ENCODE data around the gene CD84. TPM values are rescaled to one million over a fixed set of nuclear protein-coding genes. Genes with fewer than 3 reads are reported as not detected.
"Not testable (repeated sequence)": the region's sequence is repeated elsewhere in the genome, so short reads cannot be mapped to it uniquely, and the experiment has no call there.

The CD84 gene
- total RNA-seq, 1 donor from 2014 or later = not detected

DNA sequence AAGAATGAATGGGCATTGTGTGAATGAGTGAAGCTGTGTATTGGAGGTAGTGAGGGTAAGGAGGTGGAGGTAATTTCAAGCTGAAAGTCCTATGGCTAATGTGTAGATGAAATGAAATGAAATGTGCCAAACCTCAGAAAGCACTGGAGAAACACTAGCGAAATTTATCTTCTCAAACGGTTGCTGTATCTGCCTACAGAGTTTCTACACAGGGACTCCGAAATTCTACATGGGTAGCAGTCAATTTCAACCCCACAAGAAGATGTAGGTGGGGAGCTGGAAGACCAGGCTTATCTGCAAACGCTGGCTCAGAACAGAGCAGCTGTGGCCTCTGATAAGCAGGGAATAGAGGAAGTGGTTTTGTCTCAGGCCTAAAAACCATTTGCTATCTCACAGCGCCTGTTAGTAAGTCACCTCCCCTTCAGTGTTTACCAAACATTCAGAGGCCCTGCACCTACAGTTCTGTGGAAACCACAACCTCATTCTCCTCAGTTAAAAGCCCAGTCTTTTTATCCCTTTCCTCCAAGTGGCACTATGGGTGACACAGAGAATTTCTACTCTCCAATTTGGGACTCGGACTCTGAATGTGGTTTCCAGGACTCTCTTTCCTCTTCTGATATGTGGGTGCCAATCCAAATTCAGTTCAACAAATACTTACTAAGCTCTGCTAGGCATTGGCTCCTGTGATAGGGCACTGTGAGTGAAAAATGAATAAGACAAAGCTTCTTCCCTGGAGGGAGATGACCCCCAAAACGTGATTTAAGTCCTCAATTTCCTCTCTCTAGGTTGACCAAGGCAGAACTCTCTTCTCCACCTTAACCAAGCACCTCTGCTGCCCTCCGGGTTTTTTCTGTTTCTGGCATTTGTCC is 39.1 kb downstream of the CD84 start:
- peaks cover 7% of the 10 kb centered on the region for H3K4me1 Mint-ChIP-seq (ENCODE audit: unreplicated experiment)
- TF ChIP-seq, protein P1, sequence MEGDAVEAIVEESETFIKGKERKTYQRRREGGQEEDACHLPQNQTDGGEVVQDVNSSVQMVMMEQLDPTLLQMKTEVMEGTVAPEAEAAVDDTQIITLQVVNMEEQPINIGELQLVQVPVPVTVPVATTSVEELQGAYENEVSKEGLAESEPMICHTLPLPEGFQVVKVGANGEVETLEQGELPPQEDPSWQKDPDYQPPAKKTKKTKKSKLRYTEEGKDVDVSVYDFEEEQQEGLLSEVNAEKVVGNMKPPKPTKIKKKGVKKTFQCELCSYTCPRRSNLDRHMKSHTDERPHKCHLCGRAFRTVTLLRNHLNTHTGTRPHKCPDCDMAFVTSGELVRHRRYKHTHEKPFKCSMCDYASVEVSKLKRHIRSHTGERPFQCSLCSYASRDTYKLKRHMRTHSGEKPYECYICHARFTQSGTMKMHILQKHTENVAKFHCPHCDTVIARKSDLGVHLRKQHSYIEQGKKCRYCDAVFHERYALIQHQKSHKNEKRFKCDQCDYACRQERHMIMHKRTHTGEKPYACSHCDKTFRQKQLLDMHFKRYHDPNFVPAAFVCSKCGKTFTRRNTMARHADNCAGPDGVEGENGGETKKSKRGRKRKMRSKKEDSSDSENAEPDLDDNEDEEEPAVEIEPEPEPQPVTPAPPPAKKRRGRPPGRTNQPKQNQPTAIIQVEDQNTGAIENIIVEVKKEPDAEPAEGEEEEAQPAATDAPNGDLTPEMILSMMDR (conservative IDR thresholded peaks at IDR 0.05) = no peak
- H3K9me3 Mint-ChIP-seq = no peaks in the 10 kb centered on the region
- no peak overlapping the region for H3K27ac Mint-ChIP-seq
- DNase-seq (ENCODE audit: extremely low spot score, unreplicated experiment) = no peak
- no peaks in the 10 kb centered on the region for H3K36me3 Mint-ChIP-seq
- H3K27me3 Mint-ChIP-seq = no peaks in the 10 kb centered on the region
- H3K4me3 Mint-ChIP-seq = peak overlapping the region; percentile 16

GRCh38 chr1:160539684-160539989 is 39.7 kb downstream of the CD84 start:
- no peak overlapping the region for H3K27ac Mint-ChIP-seq
- peaks cover 7% of the 10 kb centered on the region for H3K4me1 Mint-ChIP-seq (ENCODE audit: unreplicated experiment)

DNA sequence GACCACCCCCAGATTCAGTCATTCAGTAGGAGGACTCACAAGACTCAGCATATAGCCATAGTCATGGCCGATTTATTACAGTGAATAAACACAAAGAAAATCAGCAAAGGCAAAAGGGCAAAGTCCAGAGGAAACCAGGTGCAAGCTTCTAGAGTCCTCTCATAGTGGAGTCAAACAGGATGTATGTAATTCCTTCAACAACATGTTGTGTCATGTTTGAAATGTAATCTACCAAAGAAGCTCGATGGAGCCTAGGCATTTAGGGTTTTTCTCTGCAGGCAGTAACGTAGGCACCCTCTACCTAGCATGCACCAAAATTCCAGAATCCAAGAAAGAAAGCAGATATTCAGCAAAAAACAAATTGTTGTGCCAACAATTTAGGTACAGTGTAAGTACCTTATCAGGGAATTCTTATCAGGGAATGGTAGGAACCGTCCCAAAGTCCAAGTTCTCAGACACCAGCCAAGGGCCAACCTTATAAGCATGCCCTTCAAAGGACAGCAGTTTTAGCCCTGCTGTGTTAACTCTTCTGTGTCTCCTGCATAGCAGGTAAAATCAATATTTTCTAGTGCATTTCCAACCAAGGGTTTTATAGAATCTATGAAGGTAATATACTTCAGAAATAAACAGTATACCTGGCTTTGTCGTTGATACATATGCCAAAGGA is 40.2 kb downstream of the CD84 start:
- Mint-ChIP-seq H3K9me3 (no peaks in the 10 kb centered on the region), H3K36me3 (no peaks in the 10 kb centered on the region)

More at GRCh38 chr1:160539684-160539989, 39.7 kb downstream of the CD84 start:
- Mint-ChIP-seq H3K4me3 (peak overlapping the region; percentile 16), H3K27me3 (no peaks in the 10 kb centered on the region), H3K9me3 (no peaks in the 10 kb centered on the region), H3K36me3 (no peaks in the 10 kb centered on the region)
- TF ChIP-seq, protein P1 (conservative IDR thresholded peaks at IDR 0.05) = no peak
- DNase-seq (ENCODE audit: extremely low spot score, unreplicated experiment) = no peak

GRCh38 chr1:160537714-160538665 is 41.3 kb downstream of the CD84 start:
- DNase-seq (ENCODE audit: extremely low spot score, unreplicated experiment) = no peak
- no peaks in the 10 kb centered on the region for H3K27me3 Mint-ChIP-seq
- H3K4me1 Mint-ChIP-seq (ENCODE audit: unreplicated experiment) = peaks cover 7% of the 10 kb centered on the region
- H3K36me3 Mint-ChIP-seq = no peaks in the 10 kb centered on the region
- no peak overlapping the region for H3K4me3 Mint-ChIP-seq
- no peaks in the 10 kb centered on the region for H3K9me3 Mint-ChIP-seq
- TF ChIP-seq, protein P1 (conservative IDR thresholded peaks at IDR 0.05) = no peak
- no peak overlapping the region for H3K27ac Mint-ChIP-seq

More for the DNA sequence above, 40.2 kb downstream of the CD84 start:
- no peaks in the 10 kb centered on the region for H3K27me3 Mint-ChIP-seq
- H3K27ac Mint-ChIP-seq = peak overlapping the region; percentile 65
- TF ChIP-seq, protein P1 (conservative IDR thresholded peaks at IDR 0.05) = no peak
- peak overlapping the region; percentile 63 for H3K4me3 Mint-ChIP-seq
- peaks cover 7% of the 10 kb centered on the region for H3K4me1 Mint-ChIP-seq (ENCODE audit: unreplicated experiment)
- no peak for DNase-seq (ENCODE audit: extremely low spot score, unreplicated experiment)

- Mint-ChIP-seq H3K36me3 (no peaks in the 10 kb centered on the region), H3K27ac (no peak overlapping the region), H3K4me1 (ENCODE audit: unreplicated experiment) (no peaks in the 10 kb centered on the region), H3K27me3 (no peaks in the 10 kb centered on the region), H3K9me3 (no peaks in the 10 kb centered on the region), H3K4me3 (no peak overlapping the region)
- TF ChIP-seq, protein P1 (conservative IDR thresholded peaks at IDR 0.05) = no peak
- no peak for DNase-seq (ENCODE audit: extremely low spot score, unreplicated experiment)
Observed at GRCh38 chr1:160534823-160535605, 44.3 kb downstream of the CD84 start.

DNA sequence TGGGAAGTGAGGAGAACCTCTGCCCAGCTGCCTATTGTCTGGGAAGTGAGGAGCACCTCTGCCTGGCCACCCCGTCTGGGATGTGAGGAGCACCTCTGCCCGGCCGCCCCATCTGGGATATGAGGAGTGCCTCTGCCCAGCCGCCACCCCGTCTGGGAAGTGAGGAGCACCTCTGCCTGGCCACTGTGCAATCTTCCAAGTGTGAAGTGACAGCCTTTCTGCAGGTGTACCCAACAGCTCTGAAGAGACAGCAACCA is 46.8 kb downstream of the CD84 start:
- H3K27ac Mint-ChIP-seq; H3K9me3 Mint-ChIP-seq; H3K4me3 Mint-ChIP-seq; DNase-seq (ENCODE audit: extremely low spot score, unreplicated experiment); H3K36me3 Mint-ChIP-seq; H3K4me1 Mint-ChIP-seq (ENCODE audit: unreplicated experiment); H3K27me3 Mint-ChIP-seq: not testable (repeated sequence)

DNA sequence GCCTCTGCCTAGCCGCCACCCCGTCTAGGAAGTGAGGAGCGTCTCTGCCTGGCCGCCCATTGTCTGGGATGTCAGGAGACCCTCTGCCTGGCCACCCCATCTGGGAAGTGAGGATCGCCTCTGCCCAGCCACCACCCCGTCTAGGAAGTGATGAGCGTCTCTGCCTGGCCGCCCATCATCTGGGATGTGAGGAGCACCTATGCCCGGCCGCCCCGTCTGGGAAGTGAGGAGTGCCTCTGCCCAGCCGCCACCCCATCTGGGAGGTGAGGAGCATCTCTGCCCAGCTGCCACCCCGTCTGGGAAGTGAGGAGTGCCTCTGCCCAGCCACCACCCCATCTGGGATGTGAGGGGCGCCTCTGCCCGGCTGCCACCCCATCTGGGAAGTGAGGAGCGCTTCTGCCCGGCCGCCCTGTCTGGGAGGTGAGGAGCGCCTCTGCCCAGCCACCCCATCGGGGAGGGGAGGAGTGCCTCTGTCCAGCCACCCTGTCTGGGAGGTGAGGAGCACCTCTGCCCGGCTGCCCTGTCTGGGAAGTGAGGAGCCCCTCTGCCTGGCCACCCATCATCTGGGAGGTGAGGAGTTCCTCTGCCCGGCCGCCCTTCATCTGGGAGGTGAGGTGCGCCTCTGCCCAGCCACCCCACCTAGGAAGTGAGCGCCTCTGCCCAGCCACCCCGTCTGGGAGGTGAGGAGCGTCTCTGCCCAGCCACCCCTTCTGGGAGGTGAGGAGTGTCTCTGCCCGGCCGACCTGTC is 47.3 kb downstream of the CD84 start:
- not testable (repeated sequence) for H3K4me1 Mint-ChIP-seq (ENCODE audit: unreplicated experiment); H3K27me3 Mint-ChIP-seq; H3K27ac Mint-ChIP-seq; H3K4me3 Mint-ChIP-seq; DNase-seq (ENCODE audit: extremely low spot score, unreplicated experiment); H3K36me3 Mint-ChIP-seq; H3K9me3 Mint-ChIP-seq
